HG02973 (cell line): ENCODE measurements around the gene OR10C1.
"Not testable (repeated sequence)": the region's sequence is repeated elsewhere in the genome, so short reads cannot be mapped to it uniquely, and the experiment has no call there.

ENCODE experiments used
- ATAC-seq: cut with Tn5 transposase; IDR thresholded peaks from one replicate; pipeline ENCODE4 v1.9.1; 2021; ENCODE audit warnings: moderate library complexity; ENCODE audit not compliant: unreplicated experiment

The OR10C1 gene, protein sequence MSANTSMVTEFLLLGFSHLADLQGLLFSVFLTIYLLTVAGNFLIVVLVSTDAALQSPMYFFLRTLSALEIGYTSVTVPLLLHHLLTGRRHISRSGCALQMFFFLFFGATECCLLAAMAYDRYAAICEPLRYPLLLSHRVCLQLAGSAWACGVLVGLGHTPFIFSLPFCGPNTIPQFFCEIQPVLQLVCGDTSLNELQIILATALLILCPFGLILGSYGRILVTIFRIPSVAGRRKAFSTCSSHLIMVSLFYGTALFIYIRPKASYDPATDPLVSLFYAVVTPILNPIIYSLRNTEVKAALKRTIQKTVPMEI

GRCh38 chr6:29439006-29439405, at the start of gene OR10C1:
TSS of gene OR10C1 (plus strand) at chr6:29439306. CDS start at chr6:29440016, 710 bp downstream.
- ATAC-seq = no peak

DNA sequence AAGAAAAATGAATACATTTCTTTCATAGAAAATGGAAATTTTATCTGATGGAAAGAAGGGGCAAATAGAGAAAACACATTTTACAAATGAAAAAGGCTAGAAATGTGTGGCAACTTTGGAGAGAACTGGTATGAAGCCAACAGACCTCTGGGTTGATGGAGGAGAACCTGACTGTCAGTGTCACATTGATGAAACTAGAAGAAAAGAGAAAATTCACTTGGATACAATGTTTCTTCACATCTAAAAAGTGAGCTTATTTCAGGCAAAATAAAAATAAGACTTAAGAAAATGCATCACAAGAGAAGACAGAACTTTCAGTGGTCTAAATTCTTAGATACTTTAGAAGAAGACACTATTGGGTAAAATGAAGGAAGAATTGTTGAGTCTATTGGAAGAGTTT, 43.8 kb upstream of the OR10C1 start, which contains the start of gene OR12D2:
OR12D2 (plus strand) TSS at position 301 of the 400 bp plus-strand sequence. CDS start 1,069 bp downstream, outside the sequence.
- no peak for ATAC-seq

- no peak for ATAC-seq
Observed at GRCh38 chr6:29399525-29399924, 39.6 kb upstream of the OR10C1 start.

- ATAC-seq = no peak
Observed at GRCh38 chr6:29403801-29404200, 35.3 kb upstream of the OR10C1 start.

DNA sequence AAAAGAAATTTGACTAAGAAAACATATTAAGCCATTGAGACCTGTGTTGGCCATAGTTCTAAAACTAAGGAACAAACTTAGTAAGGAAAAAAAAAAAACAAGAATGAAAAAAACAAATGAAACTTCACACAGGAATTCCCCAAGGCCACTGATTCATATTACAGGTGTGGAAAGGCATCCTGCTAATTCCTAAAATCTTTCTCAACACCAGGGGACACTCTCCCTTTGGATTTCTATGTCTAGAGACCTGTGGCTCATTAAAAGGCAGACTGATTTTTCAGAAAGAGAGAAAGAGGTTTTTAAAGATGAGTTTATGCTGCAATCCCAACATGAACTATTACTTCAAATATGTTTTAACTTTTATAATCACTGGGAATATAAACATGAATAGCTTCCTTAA, 24.5 kb upstream of the OR10C1 start, which contains the start of gene OR12D1:
OR12D1 (plus strand) TSS at position 341 of the 400 bp plus-strand sequence.
- ATAC-seq = no peak

GRCh38 chr6:29419516-29419915, 19.6 kb upstream of the OR10C1 start:
- no peak for ATAC-seq

- ATAC-seq = no peak
Observed at GRCh38 chr6:29424168-29424567, 14.9 kb upstream of the OR10C1 start.

- ATAC-seq = no peak
Observed at GRCh38 chr6:29424575-29424974, 14.5 kb upstream of the OR10C1 start.

GRCh38 chr6:29425075-29425474, 14.0 kb upstream of the OR10C1 start:
- no peak for ATAC-seq

DNA sequence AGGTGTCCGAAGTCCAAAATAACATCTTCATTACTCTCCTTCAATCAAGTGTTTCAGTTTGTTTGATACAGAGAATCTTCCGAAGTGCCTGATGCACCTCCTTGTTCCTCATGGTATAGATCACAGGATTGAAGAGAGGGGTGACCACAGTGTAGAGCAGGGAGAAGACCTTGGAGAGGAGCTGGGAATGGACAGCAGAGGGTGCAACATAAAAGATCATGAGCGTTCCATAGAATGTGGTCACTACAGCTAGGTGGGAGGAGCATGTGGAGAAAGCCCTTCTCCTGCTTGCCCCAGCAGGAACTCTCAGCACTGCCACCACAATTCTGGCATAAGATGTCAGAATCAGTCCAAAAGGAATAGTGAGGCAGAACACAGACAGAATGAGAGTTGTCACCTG, 12.5 kb upstream of the OR10C1 start:
- ATAC-seq = no peak

GRCh38 chr6:29436730-29437129, 2.4 kb upstream of the OR10C1 start:
- ATAC-seq = not testable (repeated sequence)

DNA sequence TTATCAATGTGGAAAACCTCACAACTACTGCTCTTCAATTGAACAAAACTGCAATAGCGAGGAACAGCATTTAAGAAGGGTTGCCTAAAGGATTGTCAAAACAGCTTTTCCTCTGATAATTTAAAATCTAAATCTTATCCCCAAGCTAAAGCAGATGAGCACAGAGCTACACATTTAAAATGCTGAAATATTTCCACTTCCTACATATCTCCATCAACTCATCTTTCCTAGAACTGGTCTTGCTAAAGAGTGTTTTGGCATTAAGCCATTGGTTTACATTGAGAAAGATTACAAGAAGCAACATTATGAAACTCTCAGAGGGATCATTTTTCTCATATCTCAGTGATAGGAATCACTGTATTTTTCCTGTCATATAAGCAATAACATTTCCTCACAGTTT, 3.6 kb downstream of the OR10C1 start:
- ATAC-seq = no peak

- ATAC-seq = not testable (repeated sequence)
Observed at GRCh38 chr6:29444031-29444430, 4.9 kb downstream of the OR10C1 start.

DNA sequence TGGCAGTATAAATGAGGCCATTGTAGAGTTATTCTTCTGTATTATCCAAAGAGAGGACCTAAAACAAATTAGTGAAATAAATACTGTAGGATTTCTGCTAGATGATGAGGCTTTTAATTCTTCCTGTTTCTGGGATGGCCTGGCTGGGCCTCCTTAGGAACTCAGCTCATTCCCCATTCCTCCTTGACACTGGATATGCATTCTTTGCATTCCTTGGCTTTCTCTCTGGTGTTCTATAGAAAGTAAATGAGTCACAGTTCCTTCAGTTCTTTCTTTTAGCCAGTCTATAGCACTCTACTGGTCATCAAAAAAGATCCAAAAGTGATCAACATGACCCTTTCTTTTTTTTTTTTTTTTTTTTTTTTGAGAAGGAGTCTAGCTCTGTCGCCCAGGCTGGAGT, 8.6 kb downstream of the OR10C1 start:
- ATAC-seq = no peak

GRCh38 chr6:29451471-29452193, 12.5 kb downstream of the OR10C1 start:
- no peak for ATAC-seq

DNA sequence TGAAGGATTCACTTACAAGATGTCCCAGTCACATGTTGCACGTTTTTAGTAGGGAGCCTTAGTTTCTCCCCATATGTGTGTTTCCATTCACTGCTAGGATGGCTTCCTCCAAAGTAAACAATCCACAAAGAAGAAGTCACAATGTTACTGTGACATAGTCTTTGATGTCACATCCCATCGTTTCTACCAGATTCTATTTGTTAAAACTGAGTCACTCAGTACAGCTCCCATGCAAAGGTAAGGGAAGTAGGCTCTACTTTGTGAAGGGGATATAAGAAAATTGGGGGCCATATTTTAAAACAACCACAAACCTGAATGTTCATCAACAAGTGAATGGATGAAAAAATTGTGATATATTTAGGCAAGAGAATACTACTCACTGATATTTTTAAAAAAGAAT, 17.9 kb downstream of the OR10C1 start, which contains the start of the genes OR11A1 and OR2H1:
OR11A1 (minus strand) TSS at position 101 of the 400 bp plus-strand sequence. CDS start 29,430 bp downstream, outside the sequence.
OR2H1 (plus strand) TSS at position 185 of the 400 bp plus-strand sequence. CDS start 4,615 bp downstream, outside the sequence.
- ATAC-seq = no peak

DNA sequence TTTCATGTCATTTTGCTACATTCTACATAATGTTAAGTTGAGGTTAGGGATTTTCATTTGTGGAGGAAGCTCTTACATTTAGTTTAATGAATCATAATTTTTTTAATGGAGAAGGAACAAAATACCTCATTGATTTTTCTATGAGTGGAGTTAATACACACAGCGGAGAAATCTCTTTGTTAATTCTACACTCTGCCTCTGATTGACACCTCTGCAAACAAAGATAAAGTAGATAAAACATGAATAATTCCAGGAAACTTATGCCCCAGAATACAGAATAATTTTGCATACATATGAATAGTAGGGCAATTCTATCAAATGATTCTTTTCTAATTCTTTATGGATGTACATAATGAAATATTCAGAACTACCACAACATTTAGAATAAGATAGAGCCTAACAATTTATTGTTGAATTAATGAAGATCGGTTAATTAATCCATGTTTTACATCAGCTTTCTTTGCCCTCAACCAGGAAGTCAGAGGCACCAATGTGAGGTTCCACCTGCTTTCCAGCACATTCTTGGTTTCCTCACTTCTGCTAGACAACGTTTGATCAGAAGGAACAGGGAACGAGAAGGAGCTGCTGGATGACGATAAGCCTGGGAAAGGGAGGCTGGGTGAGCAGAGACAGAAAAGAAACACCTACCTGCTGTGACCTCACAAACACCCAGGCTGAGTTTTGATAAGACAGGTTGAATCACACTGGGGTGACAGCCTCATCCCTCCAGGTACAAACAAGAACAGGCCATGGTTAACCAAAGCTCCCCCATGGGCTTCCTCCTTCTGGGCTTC, 22.1 kb downstream of the OR10C1 start:
- no peak for ATAC-seq

- no peak for ATAC-seq
Observed at GRCh38 chr6:29462022-29462421, 22.9 kb downstream of the OR10C1 start.

GRCh38 chr6:29465279-29465678, 26.2 kb downstream of the OR10C1 start:
- ATAC-seq = no peak

- no peak for ATAC-seq
Observed at GRCh38 chr6:29465801-29466200, 26.7 kb downstream of the OR10C1 start.

DNA sequence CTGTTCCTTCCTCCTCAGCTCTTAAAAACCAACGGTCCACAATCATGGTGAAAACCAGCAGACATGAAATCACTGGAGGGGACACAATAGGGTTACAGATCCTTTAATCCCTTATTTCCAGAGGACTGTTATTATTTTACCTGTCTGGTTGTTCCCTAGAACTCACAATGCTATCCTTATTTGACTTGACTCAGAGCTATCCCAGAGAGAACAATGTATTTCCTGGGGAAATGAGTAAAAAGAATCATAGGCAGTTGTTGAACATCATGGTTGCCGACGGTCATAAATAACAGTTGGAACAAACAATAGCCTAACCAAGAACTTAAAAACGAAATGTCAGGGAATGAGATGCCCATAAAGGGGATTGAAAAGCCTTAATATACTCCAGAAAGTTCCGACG, 27.1 kb downstream of the OR10C1 start:
- no peak for ATAC-seq
